ENCODE measurements around the gene IER2. TPM values are rescaled to one million over a fixed set of nuclear protein-coding genes. Genes with fewer than 3 reads are reported as not detected.
A peak's percentile ranks its signal among the peaks of the same experiment; 100 is the strongest.

IER2 gene
- total RNA-seq, 2 experiments from 2014 or later: 120 to 123 TPM

DNA sequence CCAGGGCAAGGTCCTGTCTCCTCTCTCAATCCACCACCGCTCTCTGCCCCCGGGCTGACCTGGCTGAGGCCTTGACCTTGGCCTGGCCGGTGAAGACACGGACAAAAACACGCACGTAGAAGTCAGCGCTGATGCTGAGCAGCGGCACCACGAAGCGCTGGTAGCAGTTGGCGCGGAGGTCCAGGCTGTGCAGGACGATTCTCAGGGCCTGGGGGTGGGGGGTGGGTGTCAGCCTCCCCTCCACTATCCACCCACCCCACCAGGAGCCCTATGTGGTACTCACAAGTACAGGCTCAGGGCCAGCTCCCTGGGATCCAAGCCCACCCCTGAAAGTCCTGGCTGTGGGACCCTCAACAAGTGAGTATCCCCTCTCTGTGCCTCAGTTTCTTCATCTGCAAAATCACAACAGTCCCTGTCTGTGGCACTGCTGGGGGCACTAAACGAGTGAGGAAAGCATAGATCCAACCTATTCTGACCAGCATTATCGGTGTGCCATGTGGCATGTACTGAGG is 40.1 kb upstream of the IER2 start:
- CTCF ChIA-PET: no interaction called here
- Mint-ChIP-seq H3K27ac (no peak overlapping the region), H3K9me3 (no peaks in the 10 kb centered on the region)

DNA sequence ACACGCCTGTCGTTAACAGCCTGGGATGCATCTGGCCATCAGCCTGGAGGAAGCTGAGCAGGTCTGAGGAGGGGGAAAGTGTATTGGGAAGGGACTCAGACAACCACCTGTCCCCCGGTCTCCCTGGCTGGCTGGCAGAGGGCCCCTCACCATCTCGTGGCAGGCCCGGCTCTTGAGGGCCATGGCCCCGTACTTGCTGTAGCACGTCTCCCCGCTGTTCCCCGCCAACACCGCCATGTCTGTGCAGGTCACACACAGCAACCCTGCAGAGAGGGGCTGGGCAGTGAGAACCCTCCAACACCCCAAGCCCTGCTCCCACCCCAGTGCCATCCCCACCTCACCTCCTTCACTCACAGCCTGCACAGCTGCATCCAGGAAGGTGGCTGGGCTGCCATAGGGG is 37.7 kb upstream of the IER2 start:
- Mint-ChIP-seq H3K36me3 (ENCODE audit: low read depth) (peaks cover 13% of the 10 kb centered on the region), H3K4me1 (ENCODE audit: low read depth) (peaks cover 17% of the 10 kb centered on the region), H3K27me3 (ENCODE audit: low read depth) (no peaks in the 10 kb centered on the region), H3K9me3 (no peaks in the 10 kb centered on the region), H3K27ac (no peak overlapping the region), H3K4me3 (no peak overlapping the region)
- intact Hi-C loops (cut with micrococcal nuclease): no loop called here
- CTCF ChIA-PET: interaction anchor here (3.5 kb wide), 1 partner anchor 8 kb away, joined by 14 read pairs; no protein-coding TSS in a partner anchor
- DNase-seq: no peak

More for the DNA sequence above, 40.1 kb upstream of the IER2 start:
- Mint-ChIP-seq H3K4me3 (no peak overlapping the region), H3K4me1 (ENCODE audit: low read depth) (peaks cover 10% of the 10 kb centered on the region), H3K27me3 (ENCODE audit: low read depth) (no peaks in the 10 kb centered on the region), H3K36me3 (ENCODE audit: low read depth) (peaks cover 15% of the 10 kb centered on the region)
- no peak for DNase-seq
- intact Hi-C loops (cut with micrococcal nuclease): no loop called here

DNA sequence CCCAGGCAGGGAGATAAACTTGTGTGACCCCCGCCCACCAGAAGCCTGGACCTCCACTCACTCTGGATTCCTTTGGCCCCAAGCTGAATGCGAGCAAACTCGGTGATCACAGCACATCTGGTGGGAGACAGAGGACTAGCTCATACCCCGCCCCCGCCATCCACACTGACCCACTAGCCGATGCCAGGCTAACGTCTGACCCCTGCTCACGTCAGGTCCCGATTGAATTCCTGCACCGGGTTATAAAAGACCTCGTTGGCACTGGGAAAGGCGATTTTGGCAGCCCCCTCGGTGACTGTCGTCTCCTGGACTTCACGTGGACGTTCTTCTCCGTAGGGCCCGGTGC is 34.3 kb upstream of the IER2 start:
- CTCF ChIA-PET: interaction anchor here (3.5 kb wide), 1 partner anchor 11 kb away, joined by 14 read pairs; no protein-coding TSS in a partner anchor
- no peak for DNase-seq
- H3K27ac Mint-ChIP-seq: peak overlapping the region; percentile 91
- H3K36me3 Mint-ChIP-seq (ENCODE audit: low read depth): peaks cover 8% of the 10 kb centered on the region
- H3K4me3 Mint-ChIP-seq: peak overlapping the region; percentile 97
- H3K9me3 Mint-ChIP-seq: no peaks in the 10 kb centered on the region
- peaks cover 38% of the 10 kb centered on the region for H3K4me1 Mint-ChIP-seq (ENCODE audit: low read depth)
- intact Hi-C loops (cut with micrococcal nuclease): loop anchor here (1.0 kb wide), 1 partner anchor 12 kb away; no protein-coding TSS in a partner anchor
- no peaks in the 10 kb centered on the region for H3K27me3 Mint-ChIP-seq (ENCODE audit: low read depth)

DNA sequence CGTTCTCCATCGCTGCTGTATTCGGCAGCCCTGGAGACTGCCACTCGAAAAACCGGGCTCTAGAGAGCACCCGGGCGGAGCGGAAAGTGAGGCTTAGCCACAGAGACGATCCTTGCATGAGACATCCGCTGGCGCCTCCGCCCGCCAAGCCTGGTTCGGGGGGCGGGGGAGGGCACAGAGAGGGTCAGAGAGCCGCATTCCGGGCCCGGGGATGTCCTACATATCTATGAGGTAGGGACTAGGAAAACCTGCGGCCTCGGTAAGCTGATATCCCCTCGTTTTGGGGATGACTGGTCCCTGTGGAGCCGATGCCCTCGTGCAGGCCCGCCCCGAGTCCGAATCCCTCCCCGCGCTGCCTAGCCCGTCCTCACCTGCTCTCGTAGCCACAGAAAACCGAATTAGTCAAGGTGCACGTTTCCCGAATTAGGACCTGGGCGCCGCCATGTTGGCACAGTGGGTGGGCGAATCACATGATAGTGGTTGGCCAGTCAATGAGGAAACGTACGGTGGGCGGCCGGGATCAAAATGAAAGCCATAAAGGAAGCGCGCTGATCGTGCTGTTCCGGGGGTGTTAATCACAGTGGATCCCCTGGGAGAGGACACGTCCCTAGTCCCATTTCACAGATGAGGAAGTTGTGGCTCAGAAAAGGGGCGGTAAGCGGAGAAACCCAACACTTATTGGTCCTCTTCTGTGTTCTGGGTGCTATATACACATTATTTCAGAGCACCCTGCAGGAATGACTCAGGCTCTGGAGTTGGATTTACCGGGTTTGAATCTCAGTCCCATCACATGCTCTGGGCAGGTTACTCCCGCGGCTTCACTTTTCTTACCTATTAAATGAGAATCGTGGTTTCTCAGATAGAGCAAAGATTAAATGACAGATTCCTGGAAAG is 33.7 kb upstream of the IER2 start, which contains the start of gene TRMT1:
TRMT1 (minus strand) TSS at position 459 of the 894 bp plus-strand sequence; CDS start at position 118, 341 bp downstream.
- CTCF ChIA-PET: interaction anchor here (0.8 kb wide), 2 partner anchors 22 to 87 kb away, joined by 3 read pairs; no protein-coding TSS in a partner anchor
- Mint-ChIP-seq H3K36me3 (ENCODE audit: low read depth) (peaks cover 8% of the 10 kb centered on the region), H3K27me3 (ENCODE audit: low read depth) (no peaks in the 10 kb centered on the region), H3K9me3 (no peaks in the 10 kb centered on the region), H3K4me3 (peak within 1 kb of the TSS; percentile 97), H3K4me1 (ENCODE audit: low read depth) (peaks cover 44% of the 10 kb centered on the region), H3K27ac (peak within 1 kb of the TSS; percentile 91)
- intact Hi-C loops (cut with micrococcal nuclease): loop anchor here (1.0 kb wide), 2 partner anchors 12 to 16 kb away; no protein-coding TSS in a partner anchor
- DNase-seq: peak; percentile 97

DNA sequence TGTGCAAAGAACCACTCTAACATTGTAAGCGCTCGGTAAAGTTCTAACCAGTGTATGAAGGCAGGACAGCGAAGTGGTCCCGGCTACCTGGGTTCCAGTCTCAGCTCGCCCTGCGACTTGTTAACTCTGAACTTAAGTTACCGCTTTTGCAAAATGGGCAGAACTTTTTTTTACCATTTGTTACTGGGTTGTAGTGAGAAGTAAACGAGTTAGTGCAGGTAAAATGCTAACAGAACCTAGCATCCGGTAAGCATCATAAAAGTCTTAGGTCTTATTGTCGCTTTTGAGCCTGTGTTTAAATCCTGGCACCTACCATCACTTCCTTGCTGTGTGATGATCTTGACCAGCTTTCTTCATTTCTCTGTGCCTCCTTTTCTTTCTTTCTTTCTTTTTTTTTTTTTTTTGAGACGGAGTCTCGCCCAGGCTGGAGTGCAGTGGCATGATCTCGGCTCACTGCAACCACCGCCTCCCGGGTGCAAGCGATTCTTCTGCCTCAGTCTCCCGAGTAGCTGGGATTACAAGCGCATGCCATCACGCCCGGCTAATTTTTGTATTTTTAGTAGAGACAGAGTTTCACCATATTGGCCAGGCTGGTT is 32.9 kb upstream of the IER2 start:
- intact Hi-C loops (cut with micrococcal nuclease): loop anchor here (1.0 kb wide), 1 partner anchor 17 kb away; no protein-coding TSS in a partner anchor
- H3K4me3 Mint-ChIP-seq: peak overlapping the region; percentile 97

DNA sequence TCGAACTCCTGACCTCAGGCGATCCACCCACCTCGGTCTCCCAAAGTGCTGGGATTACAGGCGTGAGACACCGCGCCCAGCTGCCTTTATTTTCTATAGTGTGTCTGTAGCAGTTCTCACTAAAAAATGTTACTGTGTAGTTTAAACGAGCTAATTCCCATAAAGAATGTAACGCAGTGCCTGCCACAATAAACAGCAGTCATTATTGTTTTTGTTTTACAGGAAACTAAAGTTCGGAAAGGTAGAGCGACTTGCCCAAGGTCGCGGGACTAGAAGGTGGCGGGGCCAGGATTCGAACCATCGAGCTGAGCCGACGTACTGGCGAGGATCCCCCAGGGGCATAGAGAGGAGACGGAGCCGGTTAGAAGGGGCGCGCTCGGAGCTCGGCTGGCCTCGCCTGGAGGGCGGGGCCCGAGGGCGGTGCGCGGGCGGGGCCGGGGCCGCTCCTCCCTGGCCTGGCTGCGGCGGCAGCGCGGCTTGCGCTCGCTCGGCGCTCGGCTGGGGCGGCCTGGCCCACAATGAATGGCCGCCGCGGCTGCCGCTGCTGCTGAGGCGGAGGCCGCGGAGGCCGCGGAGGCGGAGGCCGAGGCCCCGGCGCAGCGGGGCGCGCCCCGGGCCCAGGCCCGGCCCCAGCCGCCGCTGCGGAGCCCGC is 32.3 kb upstream of the IER2 start, which contains the start of gene NACC1:
NACC1 (plus strand) TSS at position 493 of the 652 bp plus-strand sequence. CDS start 16,944 bp downstream, outside the sequence.
- peaks cover 49% of the 10 kb centered on the region for H3K4me1 Mint-ChIP-seq (ENCODE audit: low read depth)
- CTCF ChIA-PET: interaction anchor here (0.6 to 4.0 kb wide), 4 partner anchors 13 to 153 kb away, joined by 3 to 24 read pairs (median 5); no protein-coding TSS in a partner anchor
- peak; percentile 89 for DNase-seq
- intact Hi-C loops (cut with micrococcal nuclease): loop anchor here (1.0 kb wide), 3 partner anchors 18 to 45 kb away; no protein-coding TSS in a partner anchor
- peak within 1 kb of the TSS; percentile 97 for H3K4me3 Mint-ChIP-seq
- H3K27ac Mint-ChIP-seq: peak within 1 kb of the TSS; percentile 91
- H3K36me3 Mint-ChIP-seq (ENCODE audit: low read depth): peaks cover 4% of the 10 kb centered on the region
- H3K9me3 Mint-ChIP-seq: no peaks in the 10 kb centered on the region
- H3K27me3 Mint-ChIP-seq (ENCODE audit: low read depth): no peaks in the 10 kb centered on the region

More for the DNA sequence above, 32.9 kb upstream of the IER2 start:
- no peak for DNase-seq
- no peaks in the 10 kb centered on the region for H3K9me3 Mint-ChIP-seq
- H3K27me3 Mint-ChIP-seq (ENCODE audit: low read depth): no peaks in the 10 kb centered on the region
- H3K4me1 Mint-ChIP-seq (ENCODE audit: low read depth): peaks cover 52% of the 10 kb centered on the region
- H3K36me3 Mint-ChIP-seq (ENCODE audit: low read depth): peaks cover 8% of the 10 kb centered on the region
- H3K27ac Mint-ChIP-seq: peak overlapping the region; percentile 91
- CTCF ChIA-PET: interaction anchor here (0.8 to 4.0 kb wide), 3 partner anchors 13 to 88 kb away, joined by 3 to 24 read pairs (median 3); no protein-coding TSS in a partner anchor

DNA sequence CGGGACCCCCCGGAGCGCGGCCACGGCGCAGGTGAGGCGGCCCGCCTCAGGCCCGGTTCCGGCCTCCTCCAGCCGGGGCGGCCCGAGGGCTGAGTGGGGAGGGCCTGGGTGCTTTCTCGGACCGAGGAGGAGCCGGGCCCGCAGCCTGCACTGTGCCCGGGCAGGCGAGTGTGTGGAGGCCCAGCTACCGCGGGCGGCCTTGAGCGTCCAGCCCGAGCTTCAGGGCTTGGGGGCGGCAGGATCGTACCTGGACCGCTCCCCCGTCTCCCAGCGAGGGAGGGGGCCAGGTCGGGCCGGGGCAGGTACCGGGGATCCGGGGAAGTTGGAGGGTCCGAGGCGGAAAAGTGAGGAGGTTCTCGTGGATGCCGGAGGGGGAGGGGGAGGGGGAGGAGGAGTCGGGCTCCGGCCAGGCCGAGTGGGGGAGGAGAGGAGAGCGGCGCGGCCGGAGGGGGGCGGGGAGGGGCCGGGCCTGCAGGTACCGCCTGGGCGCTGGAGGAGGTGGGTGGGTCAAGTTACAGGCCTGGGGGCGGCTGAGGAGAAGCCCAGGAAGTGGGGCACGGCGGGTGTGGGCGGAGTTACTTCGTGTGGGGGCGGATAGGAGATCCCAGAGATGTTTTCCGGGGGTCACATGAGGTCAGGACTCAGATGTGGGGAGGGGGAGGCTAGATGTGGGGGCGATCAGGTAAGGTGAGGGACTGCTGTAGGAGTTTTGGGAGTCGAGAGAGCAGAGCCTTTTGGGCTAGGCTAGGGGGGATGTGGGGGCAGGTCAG is 31.6 kb upstream of the IER2 start:
- CTCF ChIA-PET: interaction anchor here (0.6 to 4.0 kb wide), 5 partner anchors 14 to 154 kb away, joined by 3 to 24 read pairs (median 4); no protein-coding TSS in a partner anchor
- H3K4me1 Mint-ChIP-seq (ENCODE audit: low read depth): peaks cover 49% of the 10 kb centered on the region
- H3K4me3 Mint-ChIP-seq: peak overlapping the region; percentile 75
- peak; percentile 55 for DNase-seq
- H3K27ac Mint-ChIP-seq: peak overlapping the region; percentile 73
- no peaks in the 10 kb centered on the region for H3K9me3 Mint-ChIP-seq
- H3K27me3 Mint-ChIP-seq (ENCODE audit: low read depth): no peaks in the 10 kb centered on the region
- intact Hi-C loops (cut with micrococcal nuclease): loop anchor here (1.0 kb wide), 2 partner anchors 33 to 45 kb away; no protein-coding TSS in a partner anchor
- H3K36me3 Mint-ChIP-seq (ENCODE audit: low read depth): peaks cover 4% of the 10 kb centered on the region

DNA sequence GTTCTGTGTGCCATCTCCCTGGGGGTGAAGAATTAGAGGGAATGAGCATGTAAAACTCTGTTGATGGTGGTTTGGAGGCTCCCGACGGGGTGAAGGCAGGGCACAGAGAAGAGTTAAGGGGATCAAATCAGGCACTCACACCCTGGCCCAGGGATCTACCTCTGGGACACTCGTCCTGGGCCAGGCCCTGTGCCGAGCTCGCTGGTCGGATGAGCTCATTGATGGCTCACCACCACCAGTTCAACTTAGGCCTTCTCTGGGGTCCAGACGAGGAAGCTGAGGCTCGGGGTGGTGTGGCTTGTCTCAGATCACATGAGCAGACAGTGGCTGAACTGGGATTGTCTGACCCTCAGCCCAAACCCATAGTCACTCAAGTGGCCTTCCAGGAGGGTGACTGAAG is 30.6 kb upstream of the IER2 start:
- intact Hi-C loops (cut with micrococcal nuclease): no loop called here
- CTCF ChIA-PET: interaction anchor here (1.4 to 4.0 kb wide), 4 partner anchors 15 to 154 kb away, joined by 4 to 24 read pairs (median 4); no protein-coding TSS in a partner anchor
- DNase-seq: no peak
- Mint-ChIP-seq H3K27me3 (ENCODE audit: low read depth) (no peaks in the 10 kb centered on the region), H3K36me3 (ENCODE audit: low read depth) (peaks cover 2% of the 10 kb centered on the region), H3K27ac (no peak overlapping the region), H3K4me3 (peak overlapping the region; percentile 75), H3K9me3 (no peaks in the 10 kb centered on the region), H3K4me1 (ENCODE audit: low read depth) (peaks cover 52% of the 10 kb centered on the region)

DNA sequence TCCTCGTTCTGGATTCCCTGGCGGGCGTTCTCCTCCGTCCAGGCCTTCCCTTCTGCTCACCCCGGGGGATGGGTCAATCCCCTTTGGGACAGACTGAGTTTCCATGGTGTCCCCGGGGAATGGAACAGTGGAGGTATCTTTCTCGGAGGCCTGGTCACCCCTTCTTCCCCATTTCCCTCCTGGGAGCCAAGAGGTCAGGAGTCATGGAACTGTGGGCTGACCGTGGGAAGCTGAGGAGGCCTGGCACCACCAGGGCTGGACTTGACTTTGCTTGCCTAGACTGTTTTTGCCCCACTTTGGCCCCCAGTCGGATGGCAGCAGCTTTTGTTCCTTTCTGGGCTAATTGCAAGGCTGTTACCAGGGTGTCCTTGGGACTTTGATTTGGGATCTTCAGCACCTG is 30.2 kb upstream of the IER2 start:
- Mint-ChIP-seq H3K9me3 (no peaks in the 10 kb centered on the region), H3K4me3 (no peak overlapping the region), H3K4me1 (ENCODE audit: low read depth) (peaks cover 48% of the 10 kb centered on the region), H3K27me3 (ENCODE audit: low read depth) (no peaks in the 10 kb centered on the region), H3K36me3 (ENCODE audit: low read depth) (peaks cover 2% of the 10 kb centered on the region), H3K27ac (no peak overlapping the region)
- no peak for DNase-seq
- CTCF ChIA-PET: interaction anchor here (1.4 to 4.0 kb wide), 4 partner anchors 15 to 155 kb away, joined by 4 to 24 read pairs (median 4); no protein-coding TSS in a partner anchor
- intact Hi-C loops (cut with micrococcal nuclease): no loop called here

DNA sequence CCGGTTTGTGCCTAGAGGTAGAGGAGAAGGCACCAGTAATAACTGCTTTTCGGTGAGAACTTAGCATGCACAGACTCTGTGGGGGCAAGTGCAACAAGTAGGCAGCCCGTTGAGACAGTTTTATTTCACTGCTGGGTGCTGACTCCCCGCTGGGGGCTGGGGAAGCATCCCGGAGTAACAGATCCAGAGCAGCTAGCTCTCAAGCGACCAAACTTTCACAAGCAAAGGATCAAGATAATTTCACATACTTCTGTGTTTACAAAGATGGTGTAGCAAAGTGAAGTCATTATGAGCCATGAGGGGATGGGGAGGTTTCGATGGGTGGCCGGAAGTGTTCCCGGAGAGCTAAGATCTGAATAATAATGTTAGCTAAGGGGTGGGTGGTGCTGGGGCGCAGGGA is 29.4 kb upstream of the IER2 start:
- Mint-ChIP-seq H3K36me3 (ENCODE audit: low read depth) (no peaks in the 10 kb centered on the region), H3K4me3 (no peak overlapping the region), H3K27ac (no peak overlapping the region), H3K27me3 (ENCODE audit: low read depth) (no peaks in the 10 kb centered on the region), H3K4me1 (ENCODE audit: low read depth) (peaks cover 40% of the 10 kb centered on the region), H3K9me3 (no peaks in the 10 kb centered on the region)
- no peak for DNase-seq
- intact Hi-C loops (cut with micrococcal nuclease): no loop called here
- CTCF ChIA-PET: interaction anchor here (1.7 to 4.0 kb wide), 2 partner anchors 16 to 155 kb away, joined by 4 to 24 read pairs; no protein-coding TSS in a partner anchor
